GM03348 (cell line): Measurements from ENCODE around the gene PPM1H.

ENCODE experiments used
- DNase-seq: peaks from one replicate; pipeline ENCODE4 v3.0.0; 2012; ENCODE audit warnings: low spot score

Gene PPM1H

DNA sequence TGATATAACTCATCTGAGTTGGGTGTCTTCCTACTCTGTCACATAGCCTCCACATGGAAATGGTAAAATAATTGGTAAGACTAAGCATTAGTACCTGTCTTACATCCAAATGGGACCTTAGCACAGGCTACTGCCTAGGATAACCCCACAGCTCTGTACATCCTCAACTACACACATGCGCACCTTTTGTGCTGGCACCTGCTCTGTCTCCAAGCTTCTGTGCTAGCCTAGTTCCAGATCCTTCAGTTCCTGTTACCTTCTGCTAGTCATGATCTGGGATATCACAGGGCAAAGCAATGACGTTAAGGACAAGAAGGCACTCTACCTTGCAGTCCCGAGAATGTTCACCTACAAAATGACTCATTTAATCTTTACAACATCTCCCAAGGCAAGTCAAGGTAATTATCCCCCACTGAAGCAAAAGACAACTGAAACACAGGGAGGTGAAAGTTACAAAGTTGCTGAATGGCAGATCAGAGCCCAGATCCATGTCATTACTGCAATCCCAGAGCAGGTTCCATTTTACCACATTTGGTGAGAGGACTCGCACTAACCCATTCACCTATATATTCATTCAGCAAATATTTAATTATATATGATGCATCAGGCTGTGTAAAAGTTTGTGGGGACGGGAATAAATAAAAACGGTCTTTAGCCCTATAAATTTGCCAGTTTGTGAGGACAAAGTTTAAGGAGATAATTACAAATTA lies 61.7 kb downstream of the PPM1H start:
- DNase-seq, result no peak

- no peak for DNase-seq
Measured at GRCh38 chr12:62868820-62869219, 66.1 kb downstream of the PPM1H start.

GRCh38 chr12:62866451-62867082 lies 68.4 kb downstream of the PPM1H start:
- peak; percentile 68 for DNase-seq

DNA sequence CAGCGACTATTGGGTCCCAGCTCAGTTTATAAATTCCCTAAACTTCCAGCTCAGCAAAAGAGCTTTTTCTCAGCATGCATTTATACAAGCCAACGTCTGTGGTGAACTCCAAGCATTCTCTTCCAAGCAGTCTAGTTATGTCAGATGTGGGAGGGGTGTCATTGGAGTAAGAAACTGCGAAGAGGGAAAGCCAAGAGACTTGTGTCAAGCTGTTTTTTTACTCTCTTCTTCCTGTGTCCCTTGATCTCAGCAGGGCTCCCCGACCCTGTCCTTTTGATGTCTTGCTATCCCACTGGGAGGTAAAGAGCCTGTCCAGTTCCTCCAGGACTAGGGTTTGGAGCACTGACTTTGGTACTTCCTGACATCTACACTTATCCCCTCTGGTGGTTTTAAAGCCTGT lies 69.0 kb downstream of the PPM1H start:
- DNase-seq, result peak; percentile 16

DNA sequence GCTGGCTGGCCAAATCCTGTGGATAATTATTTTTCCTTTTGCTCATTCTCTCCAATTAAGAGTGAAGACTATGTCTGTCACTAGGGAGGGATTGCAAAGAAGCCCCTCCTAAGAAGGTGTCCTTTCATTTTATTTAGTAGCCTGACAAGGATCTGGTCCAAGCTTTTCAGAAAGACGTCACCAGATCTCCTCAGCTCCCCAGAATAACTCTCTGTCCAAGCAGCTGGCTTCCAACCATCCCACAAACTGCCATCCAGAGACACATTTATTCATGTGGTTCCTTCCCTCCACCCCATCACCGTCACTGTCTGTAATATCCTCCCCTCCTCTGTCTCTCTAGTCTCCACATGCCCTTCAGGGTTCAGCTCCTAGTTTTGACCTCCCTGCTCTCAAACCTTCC lies 69.9 kb downstream of the PPM1H start:
- no peak for DNase-seq

DNA sequence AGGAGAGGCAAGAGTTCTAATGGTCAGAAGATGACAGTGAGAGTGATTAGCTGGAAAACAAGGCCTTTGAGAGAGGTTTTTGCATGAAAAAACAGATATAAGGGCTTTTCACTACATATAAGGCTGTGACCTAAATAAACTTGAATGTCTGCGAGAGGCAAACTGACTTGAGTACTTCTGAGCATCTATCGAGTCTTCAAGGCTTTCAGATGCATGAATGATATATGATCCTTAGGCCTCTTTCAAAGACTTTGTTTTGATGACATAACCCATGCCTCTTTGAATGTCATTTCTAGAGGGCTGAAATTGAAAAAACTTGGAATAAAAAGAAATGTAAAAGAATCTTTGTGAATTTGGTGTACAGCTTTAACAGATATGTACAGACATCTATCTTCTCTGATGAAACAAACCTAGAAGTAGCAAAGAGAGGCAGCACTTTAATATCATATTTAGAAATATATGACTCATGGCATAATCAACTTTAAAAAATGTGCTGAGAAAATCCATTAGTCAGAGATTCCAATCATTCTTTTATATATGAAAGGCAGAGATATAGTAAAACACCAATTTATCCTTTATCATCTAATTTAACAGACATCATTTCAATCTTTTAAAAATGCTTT lies 72.6 kb downstream of the PPM1H start:
- DNase-seq, result peak; percentile 69

DNA sequence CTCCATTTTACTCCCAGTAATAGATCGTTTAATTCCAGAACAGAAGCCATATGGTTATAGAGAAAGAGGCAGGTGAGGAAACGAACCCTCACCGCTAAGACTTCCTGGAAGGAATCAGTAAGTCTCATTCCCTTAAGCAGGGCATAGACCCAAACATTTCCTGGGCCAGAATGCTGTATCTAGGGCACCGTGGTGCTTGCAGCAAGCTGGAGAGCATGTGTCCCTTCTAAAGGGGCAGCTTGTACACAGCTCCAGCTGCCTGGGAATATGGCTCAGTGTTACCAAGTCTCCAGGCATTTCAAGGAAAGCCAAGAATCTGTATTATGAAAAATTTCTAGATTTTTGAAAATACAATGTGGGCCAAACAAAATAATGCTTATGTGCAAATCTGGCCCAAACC lies 73.4 kb downstream of the PPM1H start:
- no peak for DNase-seq

DNA sequence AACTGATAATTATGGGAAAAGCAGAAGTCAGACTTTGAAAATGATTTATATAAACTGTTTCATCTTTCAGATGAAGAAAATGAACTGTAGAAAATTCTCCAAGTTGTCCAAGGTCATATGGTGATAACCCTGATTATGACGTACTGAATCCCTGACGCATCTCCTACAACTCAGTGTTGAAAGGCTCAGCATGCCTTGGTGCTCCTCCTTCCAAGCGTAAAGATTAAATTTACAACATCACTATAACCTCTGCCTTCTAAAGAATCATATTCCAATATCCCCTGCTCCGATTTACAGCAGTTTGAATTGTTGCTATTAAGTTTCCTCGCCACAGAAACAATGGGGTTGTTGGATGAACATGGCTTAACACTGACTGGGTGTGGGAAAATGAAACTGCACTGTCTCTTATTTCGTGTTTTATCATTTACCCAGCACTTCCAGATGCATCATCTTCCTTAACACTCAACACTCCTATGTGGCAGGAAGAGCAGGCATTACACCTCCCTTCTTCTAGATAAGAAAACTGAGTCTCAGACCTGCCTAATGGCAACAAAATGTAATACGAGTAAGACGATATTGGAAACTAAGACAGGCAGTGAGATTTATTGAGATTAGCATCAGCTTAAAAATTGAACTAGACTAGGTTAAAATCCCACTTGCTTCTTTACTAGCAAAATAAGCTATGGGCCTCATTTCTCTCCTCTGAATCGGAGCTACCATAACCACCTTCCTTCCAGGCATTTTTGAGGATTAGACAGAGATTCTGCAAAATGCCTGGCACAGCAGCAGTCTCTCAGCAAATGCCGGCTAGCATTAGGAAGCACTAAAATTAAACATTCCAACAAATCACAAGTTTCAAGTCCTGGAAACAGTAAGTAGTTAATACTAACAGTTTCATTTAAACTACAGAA lies 74.2 kb downstream of the PPM1H start:
- DNase-seq, result no peak

- no peak for DNase-seq
Measured at GRCh38 chr12:62860020-62860419, 74.9 kb downstream of the PPM1H start.

GRCh38 chr12:62859321-62859737 lies 75.6 kb downstream of the PPM1H start:
- DNase-seq, result no peak

- no peak for DNase-seq
Measured at GRCh38 chr12:62856454-62856853, 78.5 kb downstream of the PPM1H start.

DNA sequence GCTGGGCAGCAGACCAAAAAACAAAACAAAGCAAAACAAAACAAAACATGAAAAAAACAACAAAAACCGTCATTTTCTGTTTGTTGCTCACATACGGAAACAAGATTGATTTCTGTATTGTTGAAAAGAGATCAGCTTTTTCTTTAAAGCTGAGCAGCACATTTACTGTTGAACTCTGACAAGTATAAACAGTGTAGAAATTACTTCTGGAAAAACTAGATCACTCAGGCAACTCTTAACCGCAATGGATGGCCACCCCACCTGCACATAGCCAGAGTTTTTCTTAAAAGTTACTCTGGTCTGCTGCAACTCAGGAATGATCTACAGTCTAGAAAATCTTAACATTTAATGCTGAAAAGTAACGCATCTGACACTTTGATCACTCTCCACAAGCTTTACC lies 80.9 kb downstream of the PPM1H start:
- DNase-seq, result no peak

DNA sequence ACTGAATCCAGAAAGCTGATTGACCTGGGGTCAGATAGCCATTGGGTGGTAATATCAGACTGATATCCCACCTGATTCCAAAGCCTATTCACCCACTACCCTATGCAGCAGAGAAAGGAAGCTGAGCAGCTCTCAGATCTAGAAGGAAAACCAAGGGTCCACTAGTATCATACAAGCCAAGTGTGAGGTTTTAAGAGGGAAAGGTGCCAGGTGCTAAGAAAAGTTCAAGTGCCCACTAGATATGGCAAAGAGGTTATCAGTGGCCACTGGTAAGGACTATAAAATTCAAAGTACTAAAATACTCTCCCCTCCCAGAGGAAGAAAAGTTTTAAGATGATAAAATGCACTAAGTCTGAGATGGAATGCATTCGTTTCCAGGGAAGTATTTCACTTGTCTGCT lies 85.6 kb downstream of the PPM1H start:
- no peak for DNase-seq

DNA sequence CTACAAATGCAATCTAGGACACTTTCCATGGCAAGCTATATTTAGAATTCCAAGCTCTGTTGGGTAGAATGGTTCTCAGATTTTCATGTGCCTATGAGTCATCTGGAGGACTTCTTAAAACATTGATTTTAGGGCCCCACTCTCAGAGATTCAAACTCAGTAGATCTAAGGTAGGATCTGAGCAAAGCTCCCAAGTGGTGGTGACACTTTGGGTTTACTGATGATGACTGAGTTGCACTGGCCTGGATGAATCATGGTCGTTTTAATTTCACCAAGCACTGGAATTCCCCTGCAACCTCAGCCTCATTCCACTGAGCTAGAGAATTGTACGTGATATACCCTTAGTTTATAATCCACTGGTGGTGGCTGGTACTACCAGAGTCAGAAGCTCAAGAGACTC lies 86.5 kb downstream of the PPM1H start:
- DNase-seq, result peak; percentile 64

GRCh38 chr12:62847709-62848108 lies 87.2 kb downstream of the PPM1H start:
- no peak for DNase-seq

GRCh38 chr12:62846491-62846890 lies 88.5 kb downstream of the PPM1H start:
- peak; percentile 31 for DNase-seq

DNA sequence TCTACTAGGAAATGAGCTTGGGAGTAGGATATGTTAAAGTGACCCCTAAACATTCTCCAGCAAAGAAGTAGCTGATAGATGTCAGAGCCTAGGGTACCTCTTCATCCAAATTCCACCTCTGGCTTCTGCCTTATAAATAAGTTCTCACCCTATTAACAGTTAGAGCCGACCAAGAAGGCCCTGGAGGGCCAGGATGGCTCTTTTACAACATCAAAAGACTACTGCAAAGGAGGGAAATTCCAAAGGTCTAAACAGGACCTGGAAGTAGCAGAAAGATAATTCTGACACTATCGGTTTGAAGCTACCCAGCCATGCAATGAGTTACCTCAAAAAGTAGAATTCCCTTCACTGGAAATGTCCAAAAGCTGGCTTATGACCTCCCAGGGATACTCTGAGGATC lies 90.0 kb downstream of the PPM1H start:
- DNase-seq, result no peak

GRCh38 chr12:62843716-62844115 lies 91.2 kb downstream of the PPM1H start:
- no peak for DNase-seq

- no peak for DNase-seq
Measured at GRCh38 chr12:62841846-62842245, 93.1 kb downstream of the PPM1H start.

- DNase-seq, result no peak
Measured at GRCh38 chr12:62840806-62841205, 94.1 kb downstream of the PPM1H start.

DNA sequence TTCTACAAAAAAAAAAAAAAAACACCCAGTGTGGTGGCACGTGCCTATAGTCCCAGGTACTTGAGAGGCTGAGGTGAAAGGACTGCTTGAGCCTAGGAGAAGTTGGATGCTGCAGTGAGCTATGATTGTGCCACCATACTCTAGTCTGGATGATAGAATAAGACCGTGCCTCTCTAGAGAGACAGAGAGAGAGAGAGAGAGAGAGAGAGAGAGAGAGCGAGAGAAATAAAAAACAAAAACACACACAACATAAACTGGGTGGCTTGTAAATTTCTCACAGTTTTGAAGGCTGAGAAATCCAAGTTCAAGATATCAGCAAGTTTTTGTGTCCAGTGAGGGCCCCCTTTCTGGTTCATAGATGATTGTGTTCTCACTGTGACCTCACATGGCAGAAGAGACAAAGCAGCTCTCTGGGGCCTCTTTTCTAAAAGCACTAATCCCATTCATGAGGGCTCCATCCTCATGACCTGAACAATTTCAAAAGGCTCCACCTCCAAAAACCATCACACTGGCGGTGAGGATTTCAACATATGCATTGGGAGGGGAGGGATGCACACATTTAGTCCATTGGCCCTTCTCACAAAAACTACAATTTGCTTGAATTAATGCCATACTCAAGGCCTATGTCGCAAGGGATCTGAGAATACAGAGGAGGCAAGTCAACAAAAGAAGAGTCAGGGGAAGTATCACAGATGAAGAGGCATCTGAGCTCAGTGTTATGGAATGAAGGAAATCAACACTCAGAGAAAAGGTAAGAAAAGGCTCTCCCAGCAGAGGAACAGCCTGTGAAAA lies 94.9 kb downstream of the PPM1H start:
- no peak for DNase-seq
